Measurements from ENCODE around the gene PTPRH.

DNA sequence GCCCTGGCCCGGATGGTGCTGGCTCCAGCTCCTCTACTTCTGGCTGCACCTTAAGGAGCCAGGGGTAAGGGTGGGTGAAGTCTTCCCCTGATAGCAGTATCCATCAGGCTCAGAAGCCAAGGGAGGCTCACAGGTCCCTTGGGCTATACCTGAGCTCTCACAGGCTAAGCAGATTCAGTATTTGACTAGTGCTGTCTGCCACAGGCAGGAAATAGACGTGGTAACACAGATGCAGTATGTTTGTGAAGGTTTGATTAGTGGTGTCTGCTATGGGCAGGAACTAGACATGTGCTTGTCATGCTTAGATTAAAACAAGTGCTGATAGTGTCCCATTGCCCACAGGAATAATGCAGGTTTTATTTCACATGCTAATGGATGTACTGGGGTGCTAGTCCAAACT lies 33.2 kb downstream of the PTPRH start:
- TF ChIP-seq CTCF (optimal IDR thresholded peaks at IDR 0.05 in 1 of 3, IDR thresholded peaks at IDR 0.05 in 1 of 3, conservative IDR thresholded peaks at IDR 0.05 in 1 of 3; ENCODE audit: extremely low read depth in 1 of 3, insufficient read depth in 2 of 3, low read length in 3 of 3) (no peak), EZH2 (IDR thresholded peaks at IDR 0.05; ENCODE audit: low read length) (no peak)
